GM12872 (cell line): ENCODE measurements around the gene ZNF326.

Experiments used
- CTCF ChIP-seq: IDR thresholded peaks from 3 replicates; pipeline ENCODE4 v1.5.1; 2011; ENCODE audit warnings: low read depth, mild to moderate bottlenecking, low read length, moderate library complexity; ENCODE audit not compliant: insufficient read depth

ZNF326 gene

GRCh38 chr1:89986020-89986419 lies 8.9 kb upstream of the ZNF326 start:
- TF ChIP-seq CTCF, result no peak

- TF ChIP-seq CTCF, result peak; percentile 79
Measured at GRCh38 chr1:89987159-89987819, 7.6 kb upstream of the ZNF326 start.

GRCh38 chr1:89989099-89989498 lies 5.8 kb upstream of the ZNF326 start:
- TF ChIP-seq CTCF, result no peak

- no peak for TF ChIP-seq CTCF
Measured at GRCh38 chr1:89989799-89990198, 5.1 kb upstream of the ZNF326 start.

GRCh38 chr1:89990976-89991831 lies 3.7 kb upstream of the ZNF326 start:
- TF ChIP-seq CTCF, result no peak

- TF ChIP-seq CTCF, result no peak
Measured at GRCh38 chr1:89993541-89993940, 1.4 kb upstream of the ZNF326 start.

- TF ChIP-seq CTCF, result no peak
Measured at GRCh38 chr1:89994231-89994804, 592 bp upstream of the ZNF326 start.
